HCT116 (cell line): ENCODE results near the gene USP16. TPM values are rescaled to one million over a fixed set of nuclear protein-coding genes. Genes with fewer than 3 reads are reported as not detected.

Source experiments
- ATAC-seq: fragments of 200-7000 bp; cut with Tn5 transposase; 2 replicates; pipeline ENCODE4 v1.9.1; 2020; ENCODE audit warnings: mild to moderate bottlenecking, moderate library complexity
- BruUV-seq: library from RNA; stranded (reverse); fragments of 400-500 nt; replicated peaks from 2 replicates; lab custom pipeline; 2021; lab: Mats Ljungman, UMichigan
- CTCF ChIA-PET: fragments of 300-600 bp; sonication (Branson Sonifier 250); formaldehyde crosslinking; loops from one replicate; lab custom pipeline; 2021; ENCODE audit warnings: antibody characterized with exemption; lab: Charles Lee
- POLR2A ChIA-PET: fragments of 300-600, 350-600 bp; sonication (Branson Sonifier 250); formaldehyde crosslinking; loops from one replicate; lab custom pipeline; 2021; ENCODE audit warnings: antibody characterized with exemption; lab: Charles Lee
- RAD21 ChIA-PET, 2 experiments: fragments of 300-600 bp; sonication (Branson Sonifier 250); formaldehyde crosslinking; loops; one replicate each; lab custom pipeline; 2023; ENCODE audit warnings: low total read pairs in 2 of 2; ENCODE audit not compliant: uncharacterized antibody in 2 of 2, unreplicated experiment in 2 of 2, low non-redundant PET in 1 of 2; lab: Charles Lee
- DNase-seq: peaks from one replicate; pipeline ENCODE4 v3.0.0-alpha.2; 2010; ENCODE audit warnings: low read depth, low spot score
- H2AFZ ChIP-seq: fragments of 200-600 bp; shearing (Covaris generic), sonication (generic); 2 replicates; pipeline ENCODE4 v1.6.1; 2017; ENCODE audit warnings: low read depth, mixed run types, mixed read lengths, antibody characterized with exemption, low read length; ENCODE audit not compliant: poor library complexity, severe bottlenecking
- H3K27ac ChIP-seq: 2 replicates; pipeline ENCODE4 v1.5.1; 2012; ENCODE audit warnings: low read depth, low read length
- H3K27me3 ChIP-seq: fragments of 200-600 bp; sonication (generic); 2 replicates; pipeline ENCODE4 v1.6.1; 2016; ENCODE audit warnings: mixed run types, low read length, mixed read lengths; ENCODE audit not compliant: insufficient read depth
- H3K36me3 ChIP-seq, 2 experiments: fragments of 200-500 bp in 1 of 2; fragments of 200-600 bp in 1 of 2; sonication (Bioruptor generic) in 1 of 2; sonication (generic) in 1 of 2; 2 replicates each; pipeline versions ENCODE4 v1.5.1 to v1.6.1; 2014 to 2016; ENCODE audit warnings: low read length in 2 of 2, inconsistent platforms in 1 of 2, mixed read lengths in 1 of 2, mixed run types in 1 of 2; ENCODE audit not compliant: insufficient read depth in 2 of 2, control insufficient read depth in 1 of 2
- H3K4me1 ChIP-seq, 2 experiments: fragments of 200-600 bp in 1 of 2; sonication (generic) in 1 of 2; 2 replicates each; pipeline versions ENCODE4 v1.5.1 to v1.6.1; 2012 to 2017; ENCODE audit warnings: low read length in 2 of 2, inconsistent platforms in 1 of 2, mild to moderate bottlenecking in 1 of 2, mixed read lengths in 1 of 2, mixed run types in 1 of 2, moderate library complexity in 1 of 2; ENCODE audit not compliant: insufficient read depth in 2 of 2, control insufficient read depth in 1 of 2
- H3K4me2 ChIP-seq: fragments of 200-600 bp; sonication (generic); 2 replicates; pipeline ENCODE4 v1.6.1; 2017; ENCODE audit warnings: mixed run types, low read length, mixed read lengths
- H3K4me3 ChIP-seq, 2 experiments: fragments of 200-600 bp in 1 of 2; sonication (generic) in 1 of 2; replicated peaks in 1 of 2; 2 replicates each; pipeline ENCODE4 v1.5.1; 2011 to 2016; ENCODE audit warnings: low read length in 2 of 2, control low read depth in 1 of 2, low read depth in 1 of 2, mild to moderate bottlenecking in 1 of 2, mixed read lengths in 1 of 2, mixed run types in 1 of 2
- H3K79me2 ChIP-seq: fragments of 200-600 bp; sonication (generic); 2 replicates; pipeline ENCODE4 v1.6.1; 2017; ENCODE audit warnings: mild to moderate bottlenecking, mixed run types, low read length, moderate library complexity, mixed read lengths; ENCODE audit not compliant: insufficient read depth
- H3K9ac ChIP-seq: fragments of 200-600 bp; sonication (generic); 2 replicates; pipeline ENCODE4 v1.6.1; 2016; ENCODE audit warnings: low read length, mixed read lengths
- H3K9me2 ChIP-seq: fragments of 200-600 bp; sonication (generic), shearing (Covaris generic); 2 replicates; pipeline ENCODE4 v1.6.1; 2017; ENCODE audit warnings: mixed run types, mild to moderate bottlenecking, moderate library complexity; ENCODE audit not compliant: insufficient read depth
- H3K9me3 ChIP-seq, 2 experiments: fragments of 200-500 bp in 1 of 2; fragments of 200-600 bp in 1 of 2; sonication (Bioruptor generic) in 1 of 2; sonication (generic) in 1 of 2; 2 replicates each; pipeline ENCODE4 v1.6.1; 2014 to 2017; ENCODE audit warnings: low read length in 2 of 2, mixed read lengths in 2 of 2, inconsistent platforms in 1 of 2, low read depth in 1 of 2, mild to moderate bottlenecking in 1 of 2, mixed run types in 1 of 2, moderate library complexity in 1 of 2; ENCODE audit not compliant: control insufficient read depth in 1 of 2, insufficient read depth in 1 of 2
- H4K20me1 ChIP-seq: fragments of 200-600 bp; sonication (generic), shearing (Covaris generic); 2 replicates; pipeline ENCODE4 v1.6.1; 2017; ENCODE audit warnings: mixed run types, mild to moderate bottlenecking, moderate library complexity; ENCODE audit not compliant: insufficient read depth
- CEBPB ChIP-seq: IDR thresholded peaks from 2 replicates; pipeline ENCODE4 v1.6.1; 2012; ENCODE audit warnings: low read depth
- CTCF ChIP-seq, 3 experiments: fragments of 200-600 bp in 1 of 3; sonication (generic) in 1 of 3; IDR thresholded peaks in 2 of 3; conservative IDR thresholded peaks in 1 of 3; 2 replicates each; pipeline ENCODE4 v1.5.1; 2012 to 2017; ENCODE audit warnings: low read depth in 2 of 3, low read length in 2 of 3, antibody characterized with exemption in 1 of 3, borderline replicate concordance in 1 of 3, control low read depth in 1 of 3, mild to moderate bottlenecking in 1 of 3, mixed read lengths in 1 of 3, mixed run types in 1 of 3, moderate library complexity in 1 of 3; ENCODE audit not compliant: insufficient read depth in 1 of 3
- EGR1 ChIP-seq: IDR thresholded peaks from 2 replicates; pipeline ENCODE4 v1.6.1; 2012; ENCODE audit warnings: low read depth
- ELF1 ChIP-seq: IDR thresholded peaks from 2 replicates; pipeline ENCODE4 v1.6.1; 2012; ENCODE audit warnings: low read depth, borderline replicate concordance
- EZH2 ChIP-seq: fragments of 200-600 bp; sonication (generic); IDR thresholded peaks from 2 replicates; pipeline ENCODE4 v1.6.1; 2017; ENCODE audit warnings: antibody characterized with exemption, mixed run types
- EZH2phosphoT487 ChIP-seq: fragments of 200-600 bp; IDR thresholded peaks from 2 replicates; pipeline ENCODE4 v1.6.1; 2018; ENCODE audit warnings: antibody characterized with exemption, borderline replicate concordance
- JUND ChIP-seq: IDR thresholded peaks from 2 replicates; pipeline ENCODE4 v1.6.1; 2012
- MAX ChIP-seq: IDR thresholded peaks from 2 replicates; pipeline ENCODE4 v1.6.1; 2012
- POLR2A ChIP-seq: IDR thresholded peaks from 2 replicates; pipeline ENCODE4 v1.7.0; 2011; ENCODE audit warnings: borderline replicate concordance; ENCODE audit not compliant: insufficient read depth, insufficient read length; ENCODE audit errors: extremely low read depth
- RAD21 ChIP-seq: IDR thresholded peaks from 2 replicates; pipeline ENCODE4 v1.6.1; 2012; ENCODE audit warnings: low read depth, mild to moderate bottlenecking
- REST ChIP-seq: IDR thresholded peaks from 2 replicates; pipeline ENCODE4 v1.6.1; 2012; ENCODE audit warnings: low read depth
- SIN3A ChIP-seq: IDR thresholded peaks from 2 replicates; pipeline ENCODE4 v1.6.1; 2012; ENCODE audit warnings: low read depth
- SP1 ChIP-seq: IDR thresholded peaks from 2 replicates; pipeline ENCODE4 v1.6.1; 2012; ENCODE audit warnings: low read depth
- SRF ChIP-seq: IDR thresholded peaks from 2 replicates; pipeline ENCODE4 v1.6.1; 2012; ENCODE audit warnings: low read depth
- TCF7L2 ChIP-seq: IDR thresholded peaks from 2 replicates; pipeline ENCODE4 v1.7.0; 2011; ENCODE audit warnings: borderline replicate concordance, inconsistent platforms; ENCODE audit not compliant: insufficient read depth, insufficient read length; ENCODE audit errors: extremely low read depth
- YY1 ChIP-seq: IDR thresholded peaks from 2 replicates; pipeline ENCODE4 v1.6.1; 2011; ENCODE audit warnings: low read length, low read depth, moderate library complexity, mild to moderate bottlenecking; ENCODE audit not compliant: insufficient replicate concordance; ENCODE audit errors: extremely low read depth
- ZFX ChIP-seq: fragments of 450-650 bp; IDR thresholded peaks from 2 replicates; pipeline ENCODE4 v1.6.1; 2017
- intact Hi-C: fragments of 100-400 bp; cut with micrococcal nuclease; formaldehyde crosslinking; loops from 2 replicates; pipeline ENCODE4 v1.10.0; 2022
- total RNA-seq: library from RNA; stranded (reverse); gene quantifications from one replicate; pipeline ENCODE4 v1.2.1, GENCODE V29; 2021; ENCODE audit not compliant: unreplicated experiment

USP16 gene
- total RNA-seq, 1 experiment from 2014 or later = 35.9 TPM

- Histone ChIP-seq H3K79me2 (peaks cover 56% of the 10 kb centered on the region), H3K4me2 (peak overlapping the region; percentile 92), H2AFZ (no peak overlapping the region), H3K4me1 (peaks cover 20 to 42% of the 10 kb centered on the region in 2 experiments), H4K20me1 (peaks cover 37% of the 10 kb centered on the region), H3K4me3 (peak overlapping the region; percentile 85 to 100), H3K9me2 (no peaks in the 10 kb centered on the region), H3K9ac (peak overlapping the region; percentile 97), H3K27me3 (no peaks in the 10 kb centered on the region), H3K9me3 (no peaks in the 10 kb centered on the region), H3K36me3 (peaks cover 18 to 25% of the 10 kb centered on the region in 2 experiments), H3K27ac (peak overlapping the region; percentile 91)
- ChIA-PET CTCF (no interaction called here), RAD21 (no interaction called here), POLR2A (interaction anchor here (1.1 kb wide), 1 partner anchor 70 kb away, joined by 3 read pairs; no protein-coding TSS in a partner anchor)
- no peak for TF ChIP-seq SRF
- no peak for TF ChIP-seq EGR1
- no peak for TF ChIP-seq EZH2phosphoT487
- TF ChIP-seq RAD21 = no peak
- TF ChIP-seq CTCF (IDR thresholded peaks at IDR 0.05 in 2 of 3, conservative IDR thresholded peaks at IDR 0.05 in 1 of 3; ENCODE audit: borderline replicate concordance in 1 of 3, insufficient read depth in 1 of 3, low read depth in 2 of 3, low read length in 2 of 3) = no peak
- TF ChIP-seq SP1 = no peak
- no peak for TF ChIP-seq ELF1
- no peak for TF ChIP-seq REST
- no peak for TF ChIP-seq YY1
- TF ChIP-seq EZH2 = no peak
- TF ChIP-seq CEBPB = no peak
- TF ChIP-seq JUND = no peak
- TF ChIP-seq POLR2A = no peak
- TF ChIP-seq TCF7L2 = no peak
- no peak for TF ChIP-seq ZFX
- no peak for TF ChIP-seq SIN3A
- TF ChIP-seq MAX = no peak
- ATAC-seq (no peak), DNase-seq (no peak)
- intact Hi-C loops = loop anchor here (1.0 kb wide), 1 partner anchor 49 kb away; the partner anchor contains the start of gene USP16
- no TSS peak for BruUV-seq
Observed at GRCh38 chr21:29072873-29073221, 48.4 kb downstream of the USP16 start.
